Heart right ventricle (tissue), 16 donors: Measurements from ENCODE around the gene SLC12A2. TPM values are rescaled to one million over a fixed set of nuclear protein-coding genes. Genes with fewer than 3 reads are reported as not detected.
A peak's percentile ranks its signal among the peaks of the same experiment; 100 is the strongest.

Experiments
- ATAC-seq, 8 donors: fragments of 200-7000 bp; cut with Tn5 transposase; one replicate each; pipeline ENCODE4 v1.9.1; 2020; ENCODE audit warnings: mild to moderate bottlenecking in 8 of 8, moderate library complexity in 8 of 8, moderate number of reproducible peaks in 1 of 8
- DNase-seq, 2 donors: peaks; one replicate each; pipeline ENCODE4 v3.0.0-alpha.2; 2020
- H3K27ac ChIP-seq, 10 donors: fragments of 200-600 bp; sonication (generic) in 2 of 10; one replicate each; pipeline versions ENCODE4 v1.5.0 to v1.8.0; 2020 to 2022; ENCODE audit warnings: mild to moderate bottlenecking in 3 of 10
- H3K27me3 ChIP-seq, 7 donors: fragments of 200-600 bp; one replicate each; pipeline ENCODE4 v1.8.0; 2021 to 2022; ENCODE audit warnings: mild to moderate bottlenecking in 2 of 7
- H3K36me3 ChIP-seq, 9 donors: fragments of 200-600 bp; sonication (generic) in 1 of 9; one replicate each; pipeline versions ENCODE4 v1.5.0 to v1.8.0; 2020 to 2022; ENCODE audit warnings: mild to moderate bottlenecking in 2 of 9
- H3K4me1 ChIP-seq, 9 donors: fragments of 200-600 bp; sonication (generic) in 1 of 9; one replicate each; pipeline versions ENCODE4 v1.5.0 to v1.8.0; 2020 to 2022; ENCODE audit warnings: mild to moderate bottlenecking in 4 of 9
- H3K4me3 ChIP-seq, 10 donors: fragments of 200-600 bp; sonication (generic) in 2 of 10; one replicate each; pipeline versions ENCODE4 v1.5.0 to v1.8.0; 2020 to 2022; ENCODE audit warnings: mild to moderate bottlenecking in 7 of 10, moderate library complexity in 2 of 10
- H3K9me3 ChIP-seq, 11 donors: fragments of 200-600 bp in 10 of 11; sonication (generic) in 2 of 11; one replicate each; pipeline versions ENCODE4 v1.5.0 to v1.8.0; 2013 to 2022; ENCODE audit warnings: mild to moderate bottlenecking in 2 of 11, control low read depth in 1 of 11, moderate library complexity in 1 of 11
- WGBS, 2 donors: extraction: QIAGEN DNeasy Blood & Tissue Kit; methylation state at CpG; one replicate each; pipeline ENCODE4 v1.1.7; 2013; ENCODE audit warnings: inconsistent platforms in 1 of 2; 5-methylcytosine and 5-hydroxymethylcytosine counted together
- intact Hi-C, 10 donors: fragments of 100-400 bp; cut with DNase I; formaldehyde crosslinking; loops; one replicate each; pipeline versions ENCODE4 v1.11.1 to v1.14.2; 2022
- polyA plus RNA-seq, 2 donors: library from polyadenylated mRNA; stranded (reverse); fragments of 200-250 nt; gene quantifications; one replicate each; pipeline ENCODE4 v1.2.3, GENCODE V29; 2013
- total RNA-seq, 10 donors: library from RNA; stranded (reverse); fragmentation: NEBNext Ultra II Directional in 3 of 10; extraction: Animal tissue kit (Norgen Biotek cat#: 25700) in 3 of 10; gene quantifications; one replicate each; pipeline versions ENCODE4 v1.2.1 to v1.2.4, GENCODE V29; 2021 to 2023
- TF ChIP-seq, protein P1 (sequence below), 9 donors: fragments of 200-600 bp; sonication (generic) in 2 of 9; IDR thresholded peaks; one replicate each; pipeline versions ENCODE4 v1.5.0 to v1.8.0; 2021 to 2022; ENCODE audit warnings: antibody characterized with exemption in 9 of 9, mild to moderate bottlenecking in 5 of 9, moderate library complexity in 1 of 9
- donor health status: Arrhythmogenic right ventricular cardiomyopathy.
- donor health status: ischemic (EF 13 %, LVEDD 7.1; RV severe dilation, severe dysfunction).
- donor health status: healthy with polysubstance abuse.
- donor health status: DM: no; HTN: yes; CAD: no.
- donor health status: DM: no; HTN: no; CAD: no.
- donor health status: ischemic (EF 25% LVEDD 6.9; RV normal size, moderate dysfunction).
- donor health status: ischemic (EF 25% LVEDD 5.7; RV mildly dilated, moderate dysfunction).
- donor health status: healthy.
- donor health status: DM: yes; HTN: yes; CAD: no.
- donor health status: Ischemic cardiomyopathy.
- donor health status: ischemic (EF 35%, LVEDD 5.7; RV mildly dilated, moderate dysfunction).
- donor health status: nonischemic (EF 11% LVEDD 7.7; RV severe dilation, severe dysfunction).
- donor health status: DM: yes; HTN: yes; CAD: no.
- donor health status: PGD.
- donor health status: ischemic (EF 29% LVEDD 5.4; RV normal size, mild dysfunction).
- donor health status: nonischemic (EF 23%, LVEDD 6.1; RV moderate dilation, normal function).

The SLC12A2 gene
- total and polyA plus RNA-seq, 12 donors, result 2.5 to 23.0 (median 15.4) TPM

DNA sequence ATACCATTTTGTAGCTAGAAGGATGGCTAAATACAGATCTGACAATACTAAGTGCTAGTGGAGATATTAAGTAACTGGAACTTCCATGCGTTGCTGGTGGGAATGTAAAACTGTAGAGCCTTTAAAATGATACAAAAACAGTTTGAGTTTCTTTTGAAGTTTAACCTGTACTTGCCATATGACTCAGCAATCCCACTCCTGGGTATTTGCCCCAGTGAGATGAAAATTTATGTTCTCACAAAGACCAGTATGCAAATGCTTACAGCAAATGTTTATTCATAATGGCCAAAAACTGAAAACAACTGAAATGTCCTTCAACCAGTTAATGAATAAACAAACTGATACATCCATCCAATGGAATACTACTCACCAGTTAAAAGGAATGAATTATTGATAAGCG is 137.3 kb downstream of the SLC12A2 start:
- Histone ChIP-seq H3K27ac (no peak overlapping the region), H3K9me3 (no peaks in the 10 kb centered on the region), H3K27me3 (no peaks in the 10 kb centered on the region), H3K4me1 (peaks cover 0 to 13% (median 5%) of the 10 kb centered on the region in 9 donors), H3K36me3 (no peaks in the 10 kb centered on the region), H3K4me3 (no peak overlapping the region)
- ATAC-seq, result no peak
- WGBS, 2 donors, result 97 to 99% methylated on average over 2 of the region's 2 CpGs
- TF ChIP-seq, protein P1, sequence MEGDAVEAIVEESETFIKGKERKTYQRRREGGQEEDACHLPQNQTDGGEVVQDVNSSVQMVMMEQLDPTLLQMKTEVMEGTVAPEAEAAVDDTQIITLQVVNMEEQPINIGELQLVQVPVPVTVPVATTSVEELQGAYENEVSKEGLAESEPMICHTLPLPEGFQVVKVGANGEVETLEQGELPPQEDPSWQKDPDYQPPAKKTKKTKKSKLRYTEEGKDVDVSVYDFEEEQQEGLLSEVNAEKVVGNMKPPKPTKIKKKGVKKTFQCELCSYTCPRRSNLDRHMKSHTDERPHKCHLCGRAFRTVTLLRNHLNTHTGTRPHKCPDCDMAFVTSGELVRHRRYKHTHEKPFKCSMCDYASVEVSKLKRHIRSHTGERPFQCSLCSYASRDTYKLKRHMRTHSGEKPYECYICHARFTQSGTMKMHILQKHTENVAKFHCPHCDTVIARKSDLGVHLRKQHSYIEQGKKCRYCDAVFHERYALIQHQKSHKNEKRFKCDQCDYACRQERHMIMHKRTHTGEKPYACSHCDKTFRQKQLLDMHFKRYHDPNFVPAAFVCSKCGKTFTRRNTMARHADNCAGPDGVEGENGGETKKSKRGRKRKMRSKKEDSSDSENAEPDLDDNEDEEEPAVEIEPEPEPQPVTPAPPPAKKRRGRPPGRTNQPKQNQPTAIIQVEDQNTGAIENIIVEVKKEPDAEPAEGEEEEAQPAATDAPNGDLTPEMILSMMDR (IDR thresholded peaks at IDR 0.05), result no peak
- DNase-seq, result no peak
- intact Hi-C loops, result no loop called here

DNA sequence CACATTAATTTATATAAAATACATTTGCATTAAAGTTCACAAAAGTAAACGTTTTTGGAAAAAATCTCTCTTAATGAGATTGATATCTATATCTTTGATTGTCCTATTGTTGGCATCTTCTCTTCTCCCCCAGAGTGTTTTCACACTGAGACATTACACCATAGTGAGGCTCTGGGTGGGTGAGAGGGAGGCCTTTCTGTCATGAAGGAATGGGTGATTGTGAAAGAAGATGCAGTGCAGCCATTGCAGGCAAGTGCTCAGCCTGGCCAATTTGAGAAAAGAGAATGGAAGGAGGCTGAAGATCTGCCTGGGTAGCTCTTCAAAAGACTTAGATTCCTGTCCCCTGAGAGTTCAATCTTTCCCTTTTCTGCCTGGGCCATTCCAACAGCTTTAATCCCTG is 140.8 kb downstream of the SLC12A2 start:
- peaks cover 0 to 12% (median 0%) of the 10 kb centered on the region in 9 donors for H3K4me1 ChIP-seq
- no peak overlapping the region for H3K4me3 ChIP-seq
- no peaks in the 10 kb centered on the region for H3K36me3 ChIP-seq
- TF ChIP-seq, protein P1 (IDR thresholded peaks at IDR 0.05), result no peak
- intact Hi-C loops, result no loop called here
- no peak for ATAC-seq
- no peaks in the 10 kb centered on the region for H3K9me3 ChIP-seq
- 69 to 88% methylated on average over 1 of the region's 1 CpG for WGBS, 2 donors
- no peak overlapping the region for H3K27ac ChIP-seq
- H3K27me3 ChIP-seq, result no peaks in the 10 kb centered on the region
- no peak for DNase-seq

DNA sequence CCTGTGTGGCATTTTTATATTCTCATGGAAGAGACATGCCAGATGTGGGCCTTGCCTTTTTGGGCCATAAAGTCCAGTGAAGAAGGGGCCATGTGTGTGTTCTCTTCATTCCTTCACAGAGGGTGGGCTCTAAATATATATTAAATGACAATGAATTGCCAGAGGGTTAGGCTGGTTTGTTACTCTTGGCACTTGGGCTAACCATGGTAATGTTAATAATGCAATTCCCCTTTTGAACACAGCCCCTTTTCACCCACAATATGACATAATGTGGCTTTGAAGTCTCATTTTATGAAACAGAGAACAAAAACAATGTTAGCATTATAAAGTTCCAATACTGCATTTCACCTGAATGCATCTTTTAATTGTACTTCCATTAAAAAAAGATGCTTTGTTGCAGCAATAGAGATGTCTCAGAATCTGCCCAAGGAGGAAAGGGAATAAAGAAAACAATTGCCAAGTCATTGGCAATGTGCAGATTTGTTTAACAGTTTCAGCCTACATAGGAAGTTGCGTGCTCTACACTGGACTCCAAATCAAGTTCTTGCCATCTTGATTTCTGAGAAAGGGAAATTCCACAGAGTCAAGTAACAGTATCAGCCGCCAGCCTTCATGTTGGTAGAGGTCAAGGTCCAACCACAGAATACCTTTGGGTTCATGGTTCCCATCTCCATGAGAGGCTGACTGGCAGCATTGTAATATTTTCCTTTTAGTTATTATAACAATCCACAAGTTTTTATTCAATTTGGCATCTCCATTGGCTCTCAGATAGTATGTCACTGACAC is 141.9 kb downstream of the SLC12A2 start:
- peaks cover 0 to 12% (median 0%) of the 10 kb centered on the region in 9 donors for H3K4me1 ChIP-seq
- TF ChIP-seq, protein P1 (IDR thresholded peaks at IDR 0.05), result no peak
- no peaks in the 10 kb centered on the region for H3K27me3 ChIP-seq
- peaks cover 0 to 8% (median 0%) of the 10 kb centered on the region in 11 donors for H3K9me3 ChIP-seq
- intact Hi-C loops, result no loop called here
- H3K36me3 ChIP-seq, result no peaks in the 10 kb centered on the region
- ATAC-seq (no peak), DNase-seq (no peak)
- WGBS, 2 donors, result 96 to 98% methylated on average over 2 of the region's 2 CpGs
- no peak overlapping the region for H3K4me3 ChIP-seq
- H3K27ac ChIP-seq, result no peak overlapping the region

DNA sequence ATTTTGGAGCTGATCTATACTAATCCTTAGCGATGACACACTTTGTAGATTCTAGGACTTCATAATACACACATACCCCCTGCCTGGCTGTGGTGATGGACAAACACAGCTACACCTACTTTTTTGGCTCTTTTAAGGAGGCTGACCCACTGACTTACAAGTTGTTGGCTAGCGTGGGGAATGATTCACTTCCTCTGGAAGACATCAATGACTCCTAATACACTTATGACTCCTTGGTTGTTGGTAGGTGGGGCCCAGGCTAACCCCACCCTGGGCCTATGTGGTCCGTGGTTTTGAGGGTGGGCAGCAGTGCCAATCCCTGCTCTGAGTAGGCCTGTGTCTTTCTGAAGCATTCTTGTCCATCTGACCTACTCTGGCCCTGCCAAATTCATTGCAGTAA is 144.4 kb downstream of the SLC12A2 start:
- TF ChIP-seq, protein P1 (IDR thresholded peaks at IDR 0.05), result no peak
- DNase-seq (no peak), ATAC-seq (peak in 7 of 8 donors; percentile 49 to 94 (median 78))
- no peak overlapping the region for H3K27ac ChIP-seq
- peaks cover 0 to 12% (median 0%) of the 10 kb centered on the region in 9 donors for H3K4me1 ChIP-seq
- no peak overlapping the region for H3K4me3 ChIP-seq
- peaks cover 0 to 21% (median 0%) of the 10 kb centered on the region in 11 donors for H3K9me3 ChIP-seq
- H3K36me3 ChIP-seq, result no peaks in the 10 kb centered on the region
- no peaks in the 10 kb centered on the region for H3K27me3 ChIP-seq
- intact Hi-C loops, result no loop called here
- 55 to 75% methylated on average over 3 of the region's 3 CpGs for WGBS, 2 donors
